ENCODE measurements around the gene FBN2.

Gene FBN2

GRCh38 chr5:128258372-128258771 lies 279.7 kb downstream of the FBN2 start:
- H3F3A ChIP-seq (ENCODE audit: low read depth), result no peaks in the 10 kb centered on the region
- H3K36me3 ChIP-seq (ENCODE audit: insufficient read depth, low read length), result no peaks in the 10 kb centered on the region
- no peaks in the 10 kb centered on the region for H3K9me2 ChIP-seq (replicated peaks; ENCODE audit: low read depth, low read length)
- TF ChIP-seq CTCF (conservative IDR thresholded peaks at IDR 0.05; ENCODE audit: low read length) (no peak), EZH2phosphoT487 (IDR thresholded peaks at IDR 0.05; ENCODE audit: borderline replicate concordance) (no peak)
- no peak overlapping the region for H3K4me2 ChIP-seq (ENCODE audit: low read depth, low read length, poor library complexity, severe bottlenecking)
- H3K4me3 ChIP-seq (ENCODE audit: low read length, poor library complexity, severe bottlenecking), result no peak overlapping the region
- no peak overlapping the region for H3K9ac ChIP-seq (ENCODE audit: low read depth, low read length, poor library complexity, severe bottlenecking)
- no peak overlapping the region for H2AFZ ChIP-seq (ENCODE audit: low read length)
- no peaks in the 10 kb centered on the region for H3K9me3 ChIP-seq (ENCODE audit: insufficient read depth, low read depth, low read length)
- H3K4me1 ChIP-seq (ENCODE audit: insufficient read depth, low read length, poor library complexity, severe bottlenecking), result no peaks in the 10 kb centered on the region
- H3K79me2 ChIP-seq (ENCODE audit: insufficient read depth, low read length), result no peaks in the 10 kb centered on the region
- H3K27me3 ChIP-seq (ENCODE audit: insufficient read depth, low read length, poor library complexity, severe bottlenecking), result no peaks in the 10 kb centered on the region
- H4K20me1 ChIP-seq (ENCODE audit: insufficient read depth, low read length, poor library complexity, severe bottlenecking), result no peaks in the 10 kb centered on the region

GRCh38 chr5:128257076-128257475 lies 281.0 kb downstream of the FBN2 start:
- Histone ChIP-seq H3K9me3 (ENCODE audit: insufficient read depth, low read depth, low read length) (no peaks in the 10 kb centered on the region), H3F3A (ENCODE audit: low read depth) (no peaks in the 10 kb centered on the region)
- TF ChIP-seq CTCF (conservative IDR thresholded peaks at IDR 0.05; ENCODE audit: low read length), result no peak
- TF ChIP-seq EZH2phosphoT487 (IDR thresholded peaks at IDR 0.05; ENCODE audit: borderline replicate concordance), result no peak

GRCh38 chr5:128254789-128255188 lies 283.3 kb downstream of the FBN2 start:
- Histone ChIP-seq H4K20me1 (ENCODE audit: insufficient read depth, low read length, poor library complexity, severe bottlenecking) (no peaks in the 10 kb centered on the region), H3K79me2 (ENCODE audit: insufficient read depth, low read length) (no peaks in the 10 kb centered on the region), H3K9ac (ENCODE audit: low read depth, low read length, poor library complexity, severe bottlenecking) (no peak overlapping the region), H3K36me3 (ENCODE audit: insufficient read depth, low read length) (no peaks in the 10 kb centered on the region), H3F3A (ENCODE audit: low read depth) (no peaks in the 10 kb centered on the region), H3K9me3 (ENCODE audit: insufficient read depth, low read depth, low read length) (no peaks in the 10 kb centered on the region), H3K9me2 (replicated peaks; ENCODE audit: low read depth, low read length) (no peaks in the 10 kb centered on the region), H3K4me1 (ENCODE audit: insufficient read depth, low read length, poor library complexity, severe bottlenecking) (no peaks in the 10 kb centered on the region), H3K27me3 (ENCODE audit: insufficient read depth, low read length, poor library complexity, severe bottlenecking) (no peaks in the 10 kb centered on the region), H2AFZ (ENCODE audit: low read length) (no peak overlapping the region), H3K4me2 (ENCODE audit: low read depth, low read length, poor library complexity, severe bottlenecking) (no peak overlapping the region), H3K4me3 (ENCODE audit: low read length, poor library complexity, severe bottlenecking) (no peak overlapping the region)
- TF ChIP-seq CTCF (conservative IDR thresholded peaks at IDR 0.05; ENCODE audit: low read length) (no peak), EZH2phosphoT487 (IDR thresholded peaks at IDR 0.05; ENCODE audit: borderline replicate concordance) (no peak)

More at GRCh38 chr5:128257076-128257475, 281.0 kb downstream of the FBN2 start:
- Histone ChIP-seq H4K20me1 (ENCODE audit: insufficient read depth, low read length, poor library complexity, severe bottlenecking) (no peaks in the 10 kb centered on the region), H3K9ac (ENCODE audit: low read depth, low read length, poor library complexity, severe bottlenecking) (no peak overlapping the region), H3K27me3 (ENCODE audit: insufficient read depth, low read length, poor library complexity, severe bottlenecking) (no peaks in the 10 kb centered on the region), H3K9me2 (replicated peaks; ENCODE audit: low read depth, low read length) (no peaks in the 10 kb centered on the region), H3K4me2 (ENCODE audit: low read depth, low read length, poor library complexity, severe bottlenecking) (no peak overlapping the region), H3K4me1 (ENCODE audit: insufficient read depth, low read length, poor library complexity, severe bottlenecking) (no peaks in the 10 kb centered on the region), H2AFZ (ENCODE audit: low read length) (no peak overlapping the region), H3K79me2 (ENCODE audit: insufficient read depth, low read length) (no peaks in the 10 kb centered on the region), H3K4me3 (ENCODE audit: low read length, poor library complexity, severe bottlenecking) (no peak overlapping the region), H3K36me3 (ENCODE audit: insufficient read depth, low read length) (no peaks in the 10 kb centered on the region)

Measured in Loucy (cell line).